Uterus (tissue), 4 donors: ENCODE measurements around the gene OBP2A. TPM values are rescaled to one million over a fixed set of nuclear protein-coding genes. Genes with fewer than 3 reads are reported as not detected.

Experiments
- total RNA-seq, 4 donors: library from RNA; depleted of rRNA in 3 of 4; stranded (reverse); fragments of >200 nt in 3 of 4; gene quantifications; one replicate each; pipeline versions ENCODE4 v1.1.0 to v1.2.4, GENCODE V29; 2014 to 2023
- donor health status: DM: yes; HTN: yes; CAD: no.

The OBP2A gene
- total RNA-seq, 4 donors from 2014 or later: not detected

Other genes with a start within 250 kb of the OBP2A start
- 10 to 100 TPM in 2 of 4 donors, 1 to 10 TPM in 2; 3.6 to 16.4 (median 10.6) TPM for gene PPP1R26, start 66.3 kb upstream of the OBP2A start, total RNA-seq
- gene MRPS2, start 45.4 kb upstream of the OBP2A start, total RNA-seq: 10 to 100 TPM in 3 of 4 donors, 1 to 10 TPM in 1; 9.7 to 28.2 (median 20.1) TPM
- gene LCN1, start 24.7 kb upstream of the OBP2A start, total RNA-seq: 1 to 10 TPM in 1 of 4 donors, not detected in 3; 2.2 TPM
- not detected for gene PAEP, start 15.6 kb downstream of the OBP2A start, total RNA-seq
- gene GLT6D1, start 93.4 kb downstream of the OBP2A start, total RNA-seq: not detected
- gene LCN9, start 117.2 kb downstream of the OBP2A start, total RNA-seq: not detected
- not detected for gene SOHLH1, start 153.4 kb downstream of the OBP2A start, total RNA-seq
- gene KCNT1, start 156.1 kb downstream of the OBP2A start, total RNA-seq: under 1 TPM in 2 of 4 donors, not detected in 2; 0.28 to 0.52 TPM